ENCODE results near the gene STX16. TPM values are rescaled to one million over a fixed set of nuclear protein-coding genes. Genes with fewer than 3 reads are reported as not detected.

Gene STX16
- total and polyA plus RNA-seq, 2 of the 13 experiments (the other 11 are each of a cell fraction or from before 2014, with no cell fraction given): 28.0 to 72.7 TPM

DNA sequence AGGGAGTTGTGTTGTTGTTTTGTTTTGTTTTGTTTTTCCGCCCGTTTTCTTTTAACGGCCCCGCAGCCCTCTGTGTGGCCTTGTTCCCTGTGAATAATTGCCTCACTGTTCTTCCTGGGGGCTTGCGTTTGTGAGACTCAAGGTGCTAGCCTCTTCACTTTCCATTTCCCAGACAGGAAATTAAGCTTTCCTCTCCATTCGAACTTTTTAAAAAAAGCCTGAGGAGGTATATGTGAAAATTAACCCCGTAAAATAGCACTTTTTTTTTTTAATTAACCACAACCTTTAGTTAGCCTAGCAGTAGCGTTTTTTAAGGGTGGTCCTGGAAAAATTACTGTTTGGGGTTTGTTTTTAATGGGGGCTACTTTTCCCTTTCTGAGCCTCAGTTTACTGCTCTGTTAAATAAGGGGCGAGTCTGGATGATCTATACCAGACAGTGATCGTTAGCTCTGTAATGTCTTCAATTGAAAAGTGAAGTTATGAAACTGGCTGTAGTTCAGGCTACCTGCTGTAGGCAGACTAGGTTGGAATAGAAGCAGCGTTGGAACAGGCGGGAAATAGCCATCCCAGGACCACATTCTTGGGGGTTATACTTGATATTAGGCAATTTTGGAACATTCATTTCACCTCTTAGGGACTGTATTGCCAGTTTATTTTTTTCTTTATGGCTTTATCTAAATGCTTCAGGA lies 1.7 kb downstream of the STX16 start:
- H4K20me1 ChIP-seq (ENCODE audit: insufficient read depth, low read length): peaks cover 33% of the 10 kb centered on the region
- CTCF ChIA-PET (ENCODE audit: low intra/inter-chr PET ratio, low total read pairs): no interaction called here
- peaks cover 66% of the 10 kb centered on the region for H3K4me1 ChIP-seq (ENCODE audit: insufficient read depth, low read length)
- peak overlapping the region; percentile 91 for H3K4me2 ChIP-seq (ENCODE audit: low read depth, low read length)
- in situ Hi-C loops (cut with HindIII; ENCODE audit: extremely low pct_ligation_motif_present, low pct_unique_long_range_greater_than_20kb): loop anchor here (10.0 kb wide), 1 partner anchor 408 kb away; no protein-coding TSS in a partner anchor
- no peaks in the 10 kb centered on the region; a peak in 1 of 5 replicates for H3K27me3 ChIP-seq (ENCODE audit: control insufficient read depth in 1 of 2, insufficient read depth in 2 of 2, low read length in 2 of 2)
- no peak for DNase-seq (ENCODE audit: low spot score)
- peak overlapping the region; percentile 87 to 98 (median 95) for H3K4me3 ChIP-seq (replicated peaks in 1 of 3; ENCODE audit: insufficient read depth in 1 of 3, low read depth in 2 of 3, low read length in 3 of 3)
- no peaks in the 10 kb centered on the region for H3K9me3 ChIP-seq (ENCODE audit: low read length)
- H3K9ac ChIP-seq (ENCODE audit: insufficient read depth, low read depth, low read length): peak overlapping the region; percentile 96
- intact Hi-C loops (cut with micrococcal nuclease; ENCODE audit: unreplicated experiment): loop anchor here (10.0 kb wide), 1 partner anchor 242 kb away; no protein-coding TSS in a partner anchor
- WGBS (ENCODE audit: low lambda C conversion rate): 8% methylated on average over 12 of the region's 12 CpGs
- H2AFZ ChIP-seq (ENCODE audit: low read length): no peak overlapping the region
- no peak for ATAC-seq
- peaks cover 3 to 5% of the 10 kb centered on the region in 2 experiments; a peak in 4 of 5 replicates for H3K36me3 ChIP-seq (replicated peaks in 1 of 2; ENCODE audit: control insufficient read depth in 1 of 2, insufficient read depth in 2 of 2, low read length in 2 of 2)
- POLR2A ChIA-PET: interaction anchor here (0.6 to 1.1 kb wide), 2 partner anchors 262 to 264 kb away, joined by 3 to 7 read pairs; partner anchors contain the start of gene VAPB
- peaks cover 67% of the 10 kb centered on the region for H3K79me2 ChIP-seq (ENCODE audit: insufficient read depth, low read length)
- no TSS peak for BruUV-seq (replicated peaks)
- FAIRE-seq: no peak
- H3K27ac ChIP-seq (ENCODE audit: extremely low read length, insufficient read depth, low read length): peak overlapping the region; percentile 79
- TF ChIP-seq, protein P1, sequence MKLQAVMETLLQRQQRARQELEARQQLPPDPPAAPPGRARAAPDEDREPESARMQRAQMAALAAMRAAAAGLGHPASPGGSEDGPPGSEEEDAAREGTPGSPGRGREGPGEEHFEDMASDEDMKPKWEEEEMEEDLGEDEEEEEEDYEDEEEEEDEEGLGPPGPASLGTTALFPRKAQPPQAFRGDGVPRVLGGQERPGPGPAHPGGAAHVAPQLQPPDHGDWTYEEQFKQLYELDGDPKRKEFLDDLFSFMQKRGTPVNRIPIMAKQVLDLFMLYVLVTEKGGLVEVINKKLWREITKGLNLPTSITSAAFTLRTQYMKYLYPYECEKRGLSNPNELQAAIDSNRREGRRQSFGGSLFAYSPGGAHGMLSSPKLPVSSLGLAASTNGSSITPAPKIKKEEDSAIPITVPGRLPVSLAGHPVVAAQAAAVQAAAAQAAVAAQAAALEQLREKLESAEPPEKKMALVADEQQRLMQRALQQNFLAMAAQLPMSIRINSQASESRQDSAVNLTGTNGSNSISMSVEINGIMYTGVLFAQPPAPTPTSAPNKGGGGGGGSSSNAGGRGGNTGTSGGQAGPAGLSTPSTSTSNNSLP (IDR thresholded peaks at IDR 0.05; ENCODE audit: low read depth, low read length): 0 out of 2 replicates have a peak, but pooled peaks have one; percentile 30
- TF ChIP-seq ZC3H4 (CRISPR knock-in tag; IDR thresholded peaks at IDR 0.05; ENCODE audit: borderline replicate concordance) (0 out of 2 replicates have a peak, but pooled peaks have one; percentile 14), ZNF230 (CRISPR knock-in tag; IDR thresholded peaks at IDR 0.05) (no peak), SMAD3 (CRISPR knock-in tag; IDR thresholded peaks at IDR 0.05) (0 out of 2 replicates have a peak, but pooled peaks have one; percentile 42), ZNF383 (CRISPR knock-in tag; IDR thresholded peaks at IDR 0.05; ENCODE audit: borderline replicate concordance) (0 out of 2 replicates have a peak, but pooled peaks have one; percentile 75), THAP11 (CRISPR knock-in tag; IDR thresholded peaks at IDR 0.05) (no peak), EP300 (IDR thresholded peaks at IDR 0.05; ENCODE audit: low read depth in 2 of 2, low read length in 2 of 2) (no peak), EP300 (CRISPR knock-in tag; IDR thresholded peaks at IDR 0.05; ENCODE audit: borderline replicate concordance) (no peak), ZSCAN20 (CRISPR knock-in tag; IDR thresholded peaks at IDR 0.05; ENCODE audit: borderline replicate concordance) (0 out of 2 replicates have a peak, but pooled peaks have one; percentile 50), ETV6 (CRISPR knock-in tag; conservative IDR thresholded peaks at IDR 0.05) (0 out of 2 replicates have a peak, but pooled peaks have one; percentile 4), SOX13 (IDR thresholded peaks at IDR 0.05) (no peak), SOX13 (CRISPR knock-in tag; conservative IDR thresholded peaks at IDR 0.05 in 1 of 2, IDR thresholded peaks at IDR 0.05 in 1 of 2) (0 out of 4 replicates have a peak, but pooled peaks of 1 of the 2 experiments have one; percentile 40), ZNF143 (CRISPR knock-in tag; IDR thresholded peaks at IDR 0.05) (no peak)
- TF ChIP-seq, protein P2, sequence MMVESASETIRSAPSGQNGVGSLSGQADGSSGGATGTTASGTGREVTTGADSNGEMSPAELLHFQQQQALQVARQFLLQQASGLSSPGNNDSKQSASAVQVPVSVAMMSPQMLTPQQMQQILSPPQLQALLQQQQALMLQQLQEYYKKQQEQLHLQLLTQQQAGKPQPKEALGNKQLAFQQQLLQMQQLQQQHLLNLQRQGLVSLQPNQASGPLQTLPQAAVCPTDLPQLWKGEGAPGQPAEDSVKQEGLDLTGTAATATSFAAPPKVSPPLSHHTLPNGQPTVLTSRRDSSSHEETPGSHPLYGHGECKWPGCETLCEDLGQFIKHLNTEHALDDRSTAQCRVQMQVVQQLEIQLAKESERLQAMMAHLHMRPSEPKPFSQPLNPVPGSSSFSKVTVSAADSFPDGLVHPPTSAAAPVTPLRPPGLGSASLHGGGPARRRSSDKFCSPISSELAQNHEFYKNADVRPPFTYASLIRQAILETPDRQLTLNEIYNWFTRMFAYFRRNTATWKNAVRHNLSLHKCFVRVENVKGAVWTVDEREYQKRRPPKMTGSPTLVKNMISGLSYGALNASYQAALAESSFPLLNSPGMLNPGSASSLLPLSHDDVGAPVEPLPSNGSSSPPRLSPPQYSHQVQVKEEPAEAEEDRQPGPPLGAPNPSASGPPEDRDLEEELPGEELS (CRISPR knock-in tag; IDR thresholded peaks at IDR 0.05): 0 out of 2 replicates have a peak, but pooled peaks have one; percentile 3
- TF ChIP-seq, protein P3, sequence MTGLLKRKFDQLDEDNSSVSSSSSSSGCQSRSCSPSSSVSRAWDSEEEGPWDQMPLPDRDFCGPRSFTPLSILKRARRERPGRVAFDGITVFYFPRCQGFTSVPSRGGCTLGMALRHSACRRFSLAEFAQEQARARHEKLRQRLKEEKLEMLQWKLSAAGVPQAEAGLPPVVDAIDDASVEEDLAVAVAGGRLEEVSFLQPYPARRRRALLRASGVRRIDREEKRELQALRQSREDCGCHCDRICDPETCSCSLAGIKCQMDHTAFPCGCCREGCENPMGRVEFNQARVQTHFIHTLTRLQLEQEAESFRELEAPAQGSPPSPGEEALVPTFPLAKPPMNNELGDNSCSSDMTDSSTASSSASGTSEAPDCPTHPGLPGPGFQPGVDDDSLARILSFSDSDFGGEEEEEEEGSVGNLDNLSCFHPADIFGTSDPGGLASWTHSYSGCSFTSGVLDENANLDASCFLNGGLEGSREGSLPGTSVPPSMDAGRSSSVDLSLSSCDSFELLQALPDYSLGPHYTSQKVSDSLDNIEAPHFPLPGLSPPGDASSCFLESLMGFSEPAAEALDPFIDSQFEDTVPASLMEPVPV (CRISPR knock-in tag; IDR thresholded peaks at IDR 0.05): 0 out of 2 replicates have a peak, but pooled peaks have one; percentile 36
- TF ChIP-seq, protein P4, sequence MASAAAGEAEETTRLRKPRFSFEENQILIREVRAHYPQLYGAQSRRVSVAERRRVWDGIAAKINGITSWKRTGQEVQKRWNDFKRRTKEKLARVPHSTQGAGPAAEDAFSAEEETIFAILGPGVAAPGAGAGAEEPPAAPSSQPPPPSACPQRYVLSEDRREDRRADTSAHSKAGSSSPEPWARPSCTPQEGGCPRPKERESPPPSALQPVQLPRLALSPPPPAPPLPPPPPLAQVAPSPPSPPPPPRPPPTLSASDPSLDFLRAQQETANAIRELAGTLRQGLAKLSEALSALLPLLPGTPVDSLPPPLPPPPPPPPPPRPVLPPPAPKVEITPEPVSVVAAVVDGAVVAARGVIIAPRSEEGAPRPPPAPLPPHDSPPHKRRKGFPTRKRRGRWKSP (CRISPR knock-in tag; IDR thresholded peaks at IDR 0.05): 0 out of 2 replicates have a peak, but pooled peaks have one; percentile 27
